ENCODE data around the gene DCLK3.

Gene DCLK3

DNA sequence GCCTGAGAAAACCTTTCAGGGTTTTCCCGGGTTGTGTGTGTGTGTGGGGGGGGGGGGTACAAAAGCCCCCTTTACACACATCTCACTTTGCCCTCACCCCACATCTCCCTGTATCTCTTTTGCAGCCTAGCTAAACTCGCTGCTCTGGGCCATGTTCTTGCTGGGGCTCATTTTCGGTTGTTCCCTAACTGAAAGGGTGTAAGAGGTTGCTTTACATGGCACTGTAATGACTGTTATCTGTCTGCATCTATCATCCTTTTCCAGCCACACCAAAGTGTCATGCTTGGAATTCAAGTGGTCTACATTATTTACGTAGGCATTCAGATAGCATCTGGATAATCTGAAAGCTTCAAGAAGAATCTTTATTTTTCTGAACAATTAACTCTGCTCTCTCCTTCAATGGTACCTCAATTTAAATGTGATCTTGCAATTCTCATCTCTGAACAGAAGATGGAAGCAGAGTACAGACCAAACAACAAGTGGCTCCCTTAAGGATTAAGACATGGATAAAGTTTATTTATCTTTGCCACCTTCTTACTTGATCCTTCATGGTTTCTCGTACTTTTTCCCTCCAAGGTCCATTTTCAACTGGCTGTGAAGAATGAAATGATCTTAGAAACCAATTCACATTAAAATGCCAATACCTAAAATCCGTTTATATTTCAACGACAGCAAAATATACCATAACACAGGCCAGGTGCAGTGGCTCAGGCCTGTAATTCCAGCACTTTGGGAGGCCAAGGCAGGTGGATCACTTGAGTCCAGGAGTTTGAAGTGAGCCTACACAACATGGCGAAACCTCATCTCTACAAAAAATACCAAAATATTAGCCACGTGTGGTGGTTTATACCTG, 34.9 kb downstream of the DCLK3 start:
- Histone ChIP-seq H3K27me3 (no peaks in the 10 kb centered on the region), H4K20me1 (no peaks in the 10 kb centered on the region), H3K9me3 (replicated peaks in 1 of 11) (peaks cover 0 to 6% (median 2%) of the 10 kb centered on the region in 11 experiments; a peak in 10 of 22 replicates), H3K4me1 (peaks cover 0 to 24% (median 0%) of the 10 kb centered on the region in 10 experiments; a peak in 6 of 20 replicates), H3K4me3 (no peak overlapping the region), H3K9ac (no peak overlapping the region), H3K36me3 (no peaks in the 10 kb centered on the region), H3K4me2 (no peak overlapping the region), H3K27ac (no peak overlapping the region)
- no peak for TF ChIP-seq Cebpa-rat (IDR thresholded peaks at IDR 0.05)

DNA sequence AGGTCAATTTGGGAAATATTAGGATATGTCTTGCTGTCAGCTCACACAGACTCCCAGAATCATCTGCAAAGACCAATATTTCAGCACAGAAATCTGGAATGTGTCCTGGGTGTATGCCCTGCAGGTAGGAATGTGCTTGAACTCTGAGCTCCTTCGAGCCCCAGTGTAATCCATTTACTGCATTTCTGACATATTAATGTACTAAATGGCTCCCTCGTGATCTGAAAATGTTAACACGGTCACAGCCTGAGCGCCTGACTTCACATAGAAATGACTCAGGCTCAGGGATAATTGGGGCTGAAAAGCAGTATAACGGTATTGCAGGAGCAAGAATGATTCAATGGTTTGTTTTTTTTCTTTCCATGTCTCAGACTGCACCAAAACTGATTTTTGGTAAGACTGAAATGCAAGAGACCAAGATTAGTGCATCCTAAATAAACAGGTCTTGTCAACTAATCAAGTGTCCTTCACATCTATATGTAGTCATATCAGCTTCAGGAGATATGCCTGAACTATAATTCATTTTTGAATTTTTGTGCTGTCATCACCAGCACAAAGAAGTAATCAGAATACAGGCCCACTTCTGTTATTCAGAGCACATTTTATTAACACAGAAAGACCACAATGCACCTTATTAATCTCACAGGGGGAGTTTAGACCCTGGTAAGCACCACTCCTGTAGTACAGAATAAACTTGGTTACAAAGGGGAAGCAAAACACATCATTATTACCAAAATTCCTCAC, 49.8 kb downstream of the DCLK3 start:
- Histone ChIP-seq H3K36me3 (no peaks in the 10 kb centered on the region), H3K27me3 (no peaks in the 10 kb centered on the region), H3K27ac (no peak overlapping the region), H3K4me2 (no peak overlapping the region), H3K9me3 (replicated peaks in 1 of 11) (peaks cover 0 to 5% (median 0%) of the 10 kb centered on the region in 11 experiments; a peak in 1 of 22 replicates), H3K9ac (no peak overlapping the region), H3K4me3 (no peak overlapping the region), H4K20me1 (no peaks in the 10 kb centered on the region), H3K4me1 (peaks cover 7 to 17% (median 12%) of the 10 kb centered on the region in 10 experiments)
- TF ChIP-seq Cebpa-rat (IDR thresholded peaks at IDR 0.05) = no peak

DNA sequence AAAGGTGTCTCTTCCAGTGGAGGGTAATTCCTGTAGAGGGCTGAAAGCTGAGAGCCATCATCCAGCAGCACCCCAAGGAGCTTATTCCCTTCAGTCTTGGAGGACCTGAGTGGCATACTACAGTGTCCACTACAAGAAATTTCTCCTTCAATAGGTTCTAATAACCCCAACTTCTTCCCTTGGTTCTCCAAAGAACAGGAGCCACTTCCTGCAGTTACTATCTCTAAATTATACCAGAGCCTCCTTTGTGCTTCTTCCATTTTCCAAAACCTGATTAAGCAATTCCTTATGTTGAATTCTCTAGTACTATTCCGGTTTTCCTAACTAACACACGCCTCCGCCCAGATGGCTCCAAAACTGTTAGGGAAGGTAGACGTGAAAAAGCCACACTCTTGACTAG, 50.4 kb downstream of the DCLK3 start:
- Histone ChIP-seq H3K9me3 (replicated peaks in 1 of 11) (peaks cover 0 to 5% (median 0%) of the 10 kb centered on the region in 11 experiments; a peak in 1 of 22 replicates), H3K27ac (no peak overlapping the region), H4K20me1 (no peaks in the 10 kb centered on the region), H3K27me3 (no peaks in the 10 kb centered on the region), H3K36me3 (no peaks in the 10 kb centered on the region), H3K9ac (no peak overlapping the region), H3K4me1 (peaks cover 13 to 24% (median 18%) of the 10 kb centered on the region in 10 experiments), H3K4me2 (peak overlapping the region in 6 of 11 experiments; percentile 6 to 36 (median 17); a peak in 6 of 22 replicates), H3K4me3 (no peak overlapping the region)
- no peak for TF ChIP-seq Cebpa-rat (IDR thresholded peaks at IDR 0.05)

- Histone ChIP-seq H3K9me3 (replicated peaks in 1 of 11) (no peaks in the 10 kb centered on the region), H3K27me3 (no peaks in the 10 kb centered on the region), H3K9ac (no peak overlapping the region), H4K20me1 (no peaks in the 10 kb centered on the region), H3K4me3 (no peak overlapping the region), H3K27ac (no peak overlapping the region), H3K36me3 (no peaks in the 10 kb centered on the region), H3K4me2 (peak overlapping the region in 5 of 11 experiments; percentile 7 to 66 (median 47); a peak in 5 of 22 replicates), H3K4me1 (peaks cover 26 to 38% (median 36%) of the 10 kb centered on the region in 10 experiments)
- TF ChIP-seq Cebpa-rat (IDR thresholded peaks at IDR 0.05) = no peak
These were observed 53.7 kb downstream of the DCLK3 start for GRCh38 chr3:36710606-36711005.

GRCh38 chr3:36709826-36710365, 54.5 kb downstream of the DCLK3 start:
- Histone ChIP-seq H3K27ac (no peak overlapping the region), H3K9me3 (replicated peaks in 1 of 11) (no peaks in the 10 kb centered on the region), H3K36me3 (no peaks in the 10 kb centered on the region), H3K4me3 (no peak overlapping the region), H4K20me1 (no peaks in the 10 kb centered on the region), H3K9ac (no peak overlapping the region), H3K27me3 (no peaks in the 10 kb centered on the region), H3K4me2 (peak overlapping the region; percentile 7 to 66 (median 47); a peak in 21 of 22 replicates), H3K4me1 (peaks cover 26 to 38% (median 36%) of the 10 kb centered on the region in 10 experiments)
- TF ChIP-seq Cebpa-rat (IDR thresholded peaks at IDR 0.05) = no peak

GRCh38 chr3:36709281-36709680, 55.1 kb downstream of the DCLK3 start:
- H3K27me3 ChIP-seq = no peaks in the 10 kb centered on the region
- no peak overlapping the region for H3K4me3 ChIP-seq
- TF ChIP-seq Cebpa-rat (IDR thresholded peaks at IDR 0.05) = no peak
- H3K27ac ChIP-seq = no peak overlapping the region
- no peak overlapping the region for H3K9ac ChIP-seq
- no peaks in the 10 kb centered on the region for H3K9me3 ChIP-seq (replicated peaks in 1 of 11)
- peak overlapping the region; percentile 7 to 66 (median 47); a peak in 20 of 22 replicates for H3K4me2 ChIP-seq
- peaks cover 26 to 38% (median 36%) of the 10 kb centered on the region in 10 experiments for H3K4me1 ChIP-seq
- no peaks in the 10 kb centered on the region for H4K20me1 ChIP-seq
- H3K36me3 ChIP-seq = no peaks in the 10 kb centered on the region

DNA sequence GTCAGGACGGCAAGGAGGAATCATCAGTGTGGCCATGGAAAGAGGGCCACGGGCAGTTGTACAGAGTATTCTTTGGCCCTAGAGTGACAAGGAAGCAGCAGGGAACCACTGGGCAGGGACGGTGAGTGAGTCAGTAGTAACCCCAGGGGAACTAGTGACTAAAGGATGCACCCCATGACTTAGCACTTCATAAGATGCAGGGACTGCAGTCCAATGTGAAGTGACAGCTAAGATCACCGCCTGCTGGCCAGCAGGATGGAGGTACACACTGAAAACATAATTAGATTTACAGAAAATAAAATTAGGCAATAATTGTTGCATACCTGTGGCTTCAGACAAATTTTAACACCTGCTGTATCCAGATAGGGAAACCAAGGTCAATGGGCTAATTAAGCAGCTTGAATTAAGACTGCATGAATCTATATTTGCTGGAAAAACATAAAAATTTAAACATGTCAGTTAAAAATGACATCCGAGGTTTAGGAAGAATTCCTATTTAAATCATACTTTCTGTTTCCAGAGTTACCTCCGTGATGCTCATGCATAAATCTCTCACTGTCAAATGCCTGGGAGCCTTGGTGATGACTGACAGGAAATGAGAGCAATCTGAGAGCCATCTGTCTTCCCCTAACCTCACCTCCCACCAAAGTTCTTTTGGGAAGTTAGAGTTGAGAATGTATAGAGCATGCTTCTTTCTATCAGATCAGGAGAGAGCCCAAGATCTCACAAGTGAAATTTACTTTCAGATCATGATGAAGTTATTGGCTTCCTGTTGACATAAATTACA, 56.5 kb downstream of the DCLK3 start:
- no peaks in the 10 kb centered on the region for H3K9me3 ChIP-seq (replicated peaks in 1 of 11)
- no peaks in the 10 kb centered on the region for H3K36me3 ChIP-seq
- no peaks in the 10 kb centered on the region for H4K20me1 ChIP-seq
- peak overlapping the region; percentile 8 to 57 (median 35); a peak in 17 of 22 replicates for H3K4me2 ChIP-seq
- no peak for TF ChIP-seq Cebpa-rat (IDR thresholded peaks at IDR 0.05)
- no peak overlapping the region for H3K4me3 ChIP-seq
- peak overlapping the region in 6 of 11 experiments; percentile 17 to 64 (median 52); a peak in 8 of 22 replicates for H3K27ac ChIP-seq
- no peaks in the 10 kb centered on the region for H3K27me3 ChIP-seq
- H3K4me1 ChIP-seq = peaks cover 26 to 37% (median 31%) of the 10 kb centered on the region in 10 experiments
- no peak overlapping the region for H3K9ac ChIP-seq

DNA sequence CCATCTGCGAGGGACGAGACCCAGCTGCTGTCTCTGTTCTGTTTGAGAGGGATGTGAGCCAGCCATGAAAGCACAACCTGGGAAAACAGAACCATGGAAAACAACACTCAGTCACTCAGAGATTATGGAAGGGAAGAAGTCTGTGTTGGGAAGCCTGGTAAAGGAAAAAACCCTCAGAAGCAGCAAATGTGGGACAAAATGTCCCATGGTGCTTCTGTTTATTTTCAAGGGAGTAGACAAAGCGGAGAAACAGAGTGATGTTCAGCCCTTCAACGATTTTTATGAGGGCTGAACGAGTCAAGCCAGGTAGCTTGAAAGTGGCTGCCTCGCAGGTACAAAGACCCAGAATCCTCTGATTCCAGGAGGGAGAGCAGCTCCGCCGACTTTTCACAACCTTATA, 59.3 kb downstream of the DCLK3 start:
- H3K4me2 ChIP-seq = no peak overlapping the region
- peaks cover 22 to 32% (median 27%) of the 10 kb centered on the region in 10 experiments for H3K4me1 ChIP-seq
- H3K4me3 ChIP-seq = no peak overlapping the region
- H4K20me1 ChIP-seq = no peaks in the 10 kb centered on the region
- no peak overlapping the region for H3K9ac ChIP-seq
- H3K36me3 ChIP-seq = no peaks in the 10 kb centered on the region
- no peak overlapping the region for H3K27ac ChIP-seq
- no peaks in the 10 kb centered on the region for H3K27me3 ChIP-seq
- TF ChIP-seq Cebpa-rat (IDR thresholded peaks at IDR 0.05) = no peak
- no peaks in the 10 kb centered on the region for H3K9me3 ChIP-seq (replicated peaks in 1 of 11)
